WI38 (cell line): ENCODE data around the gene TCERG1L.

Experiments used
- H3K4me3 ChIP-seq: 2 replicates; pipeline ENCODE4 v1.5.1; 2011; ENCODE audit warnings: low read depth, mild to moderate bottlenecking, control low read depth, low read length
- CTCF ChIP-seq: IDR thresholded peaks from 2 replicates; pipeline ENCODE4 v1.5.1; 2012; ENCODE audit warnings: low read depth, mild to moderate bottlenecking, control low read depth, low read length

TCERG1L gene

GRCh38 chr10:131316321-131317075 is 5.0 kb upstream of the TCERG1L start:
- TF ChIP-seq CTCF, result no peak
- H3K4me3 ChIP-seq, result no peak overlapping the region

GRCh38 chr10:131315344-131315743 is 3.8 kb upstream of the TCERG1L start:
- no peak for TF ChIP-seq CTCF
- H3K4me3 ChIP-seq, result no peak overlapping the region

- TF ChIP-seq CTCF, result no peak
- H3K4me3 ChIP-seq, result no peak overlapping the region
These were observed 3.3 kb upstream of the TCERG1L start for GRCh38 chr10:131314799-131315198.

- H3K4me3 ChIP-seq, result no peak overlapping the region
- TF ChIP-seq CTCF, result no peak
These were observed 2.6 kb upstream of the TCERG1L start for GRCh38 chr10:131314148-131314547.

DNA sequence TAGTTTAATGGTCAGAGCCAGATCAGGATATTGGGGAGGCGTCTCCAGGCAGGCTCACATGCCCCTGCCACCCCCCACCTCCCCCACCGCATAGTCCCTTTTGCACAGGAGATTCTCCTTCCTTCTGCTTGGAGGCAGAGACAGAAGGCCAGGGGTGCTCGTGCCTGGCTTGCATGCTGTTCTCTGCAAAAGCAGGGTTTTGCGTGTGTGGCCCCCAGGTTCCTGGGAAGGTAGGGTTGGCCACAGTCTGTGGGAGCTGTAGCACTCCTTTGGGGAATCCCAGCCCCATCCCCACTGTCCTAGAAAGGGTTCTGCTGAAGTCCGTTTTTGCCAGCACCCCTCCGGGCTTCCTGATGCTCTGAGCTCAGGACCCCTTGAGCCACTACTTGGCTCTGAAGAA is 1.9 kb upstream of the TCERG1L start:
- TF ChIP-seq CTCF, result no peak
- H3K4me3 ChIP-seq, result no peak overlapping the region

DNA sequence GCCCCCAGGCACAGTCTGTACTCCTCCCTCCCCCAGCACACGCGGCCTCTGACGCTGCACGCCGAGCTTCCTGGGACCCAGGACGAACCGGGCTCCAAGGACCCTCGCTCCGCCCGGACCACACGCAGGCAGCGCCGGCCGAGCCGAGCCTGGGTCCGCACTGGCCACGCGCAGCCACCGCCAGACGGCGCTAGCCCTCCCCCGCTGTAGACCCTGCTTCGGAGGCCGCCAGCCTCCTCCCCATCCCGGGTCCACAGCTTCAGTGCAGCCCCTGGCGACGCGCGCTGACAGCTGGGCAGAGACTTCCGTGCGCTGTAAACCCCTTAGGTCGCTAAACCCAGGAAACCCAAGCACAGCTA is 936 bp upstream of the TCERG1L start:
- no peak overlapping the region for H3K4me3 ChIP-seq
- no peak for TF ChIP-seq CTCF

GRCh38 chr10:131311402-131311660 is 190 bp downstream of the TCERG1L start:
- no peak overlapping the region for H3K4me3 ChIP-seq
- no peak for TF ChIP-seq CTCF
